NB4 (cell line): ENCODE measurements around the gene AZIN2.

Experiments
- POLR2A ChIP-seq: IDR thresholded peaks from 2 replicates; pipeline ENCODE4 v1.6.1; 2011; ENCODE audit warnings: mild to moderate bottlenecking; ENCODE audit not compliant: insufficient read length; ENCODE audit errors: extremely low read depth
- TF ChIP-seq, protein P1 (sequence below): IDR thresholded peaks from one replicate; pipeline ENCODE4 v1.5.1; 2012; ENCODE audit warnings: low read depth, low read length
- TF ChIP-seq, protein P2 (sequence below): IDR thresholded peaks from 2 replicates; pipeline ENCODE4 v1.6.1; 2011; ENCODE audit warnings: low read depth, low read length

DNA sequence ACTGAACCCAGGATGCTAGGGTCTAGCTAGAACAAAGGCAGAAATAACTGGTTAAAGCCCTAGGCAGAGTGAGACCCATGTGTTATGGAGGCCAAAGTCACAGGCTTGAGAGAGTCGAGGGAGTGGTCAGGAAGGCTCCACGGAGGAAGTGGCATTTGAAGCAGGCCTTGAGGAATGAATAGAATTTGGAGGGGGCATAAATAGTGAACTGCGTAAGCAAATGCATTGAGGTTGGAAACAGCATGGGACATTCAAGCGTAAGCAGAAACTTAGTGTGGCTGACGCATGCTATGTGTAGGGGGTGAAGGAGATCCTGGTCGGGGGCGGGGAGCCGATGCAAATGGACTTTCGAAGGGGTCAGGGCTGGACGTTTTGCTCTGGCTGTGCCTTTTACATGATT lies 11.5 kb downstream of the AZIN2 start:
- TF ChIP-seq, protein P1, sequence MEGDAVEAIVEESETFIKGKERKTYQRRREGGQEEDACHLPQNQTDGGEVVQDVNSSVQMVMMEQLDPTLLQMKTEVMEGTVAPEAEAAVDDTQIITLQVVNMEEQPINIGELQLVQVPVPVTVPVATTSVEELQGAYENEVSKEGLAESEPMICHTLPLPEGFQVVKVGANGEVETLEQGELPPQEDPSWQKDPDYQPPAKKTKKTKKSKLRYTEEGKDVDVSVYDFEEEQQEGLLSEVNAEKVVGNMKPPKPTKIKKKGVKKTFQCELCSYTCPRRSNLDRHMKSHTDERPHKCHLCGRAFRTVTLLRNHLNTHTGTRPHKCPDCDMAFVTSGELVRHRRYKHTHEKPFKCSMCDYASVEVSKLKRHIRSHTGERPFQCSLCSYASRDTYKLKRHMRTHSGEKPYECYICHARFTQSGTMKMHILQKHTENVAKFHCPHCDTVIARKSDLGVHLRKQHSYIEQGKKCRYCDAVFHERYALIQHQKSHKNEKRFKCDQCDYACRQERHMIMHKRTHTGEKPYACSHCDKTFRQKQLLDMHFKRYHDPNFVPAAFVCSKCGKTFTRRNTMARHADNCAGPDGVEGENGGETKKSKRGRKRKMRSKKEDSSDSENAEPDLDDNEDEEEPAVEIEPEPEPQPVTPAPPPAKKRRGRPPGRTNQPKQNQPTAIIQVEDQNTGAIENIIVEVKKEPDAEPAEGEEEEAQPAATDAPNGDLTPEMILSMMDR: no peak
- TF ChIP-seq, protein P2, sequence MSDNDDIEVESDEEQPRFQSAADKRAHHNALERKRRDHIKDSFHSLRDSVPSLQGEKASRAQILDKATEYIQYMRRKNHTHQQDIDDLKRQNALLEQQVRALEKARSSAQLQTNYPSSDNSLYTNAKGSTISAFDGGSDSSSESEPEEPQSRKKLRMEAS: no peak
- TF ChIP-seq POLR2A: no peak
